Activated CD8-positive, alpha-beta T cell treated with anti-CD3 and anti-CD28 coated beads, Interleukin-2, amount 10 ng/mL, durations not matched to agents 7 days and 5 days (primary cell): Measurements from ENCODE around the gene TTC28. TPM values are rescaled to one million over a fixed set of nuclear protein-coding genes. Genes with fewer than 3 reads are reported as not detected.

Experiments used
- ATAC-seq: fragments of 150-1000 bp; cut with Tn5 transposase; one replicate; pipeline ENCODE4 v1.10.0; 2021; ENCODE audit warnings: moderate library complexity
- CTCF ChIA-PET: fragments of 350-600 bp; sonication (Branson Sonifier 250); formaldehyde crosslinking; loops from one replicate; lab custom pipeline; 2021; ENCODE audit warnings: antibody characterized with exemption; lab: Charles Lee
- POLR2A ChIA-PET: fragments of 350-600 bp; sonication (Branson Sonifier 250); formaldehyde crosslinking; loops from one replicate; lab custom pipeline; 2021; ENCODE audit warnings: antibody characterized with exemption; lab: Charles Lee
- DNase-seq: peaks from one replicate; pipeline ENCODE4 v3.0.0-alpha.2; 2020
- H3K27ac Mint-ChIP-seq: one replicate; pipeline ENCODE4 v1.8.0; 2021; ENCODE audit warnings: mild to moderate bottlenecking, mixed read lengths
- H3K27me3 Mint-ChIP-seq: one replicate; pipeline ENCODE4 v1.8.0; 2021; ENCODE audit warnings: low read depth, mixed read lengths
- H3K36me3 Mint-ChIP-seq: one replicate; pipeline ENCODE4 v1.8.0; 2021; ENCODE audit warnings: low read depth, mixed read lengths
- H3K4me1 Mint-ChIP-seq: one replicate; pipeline ENCODE4 v1.8.0; 2021; ENCODE audit warnings: low read depth, mixed read lengths
- H3K4me3 Mint-ChIP-seq: one replicate; pipeline ENCODE4 v1.8.0; 2021; ENCODE audit warnings: mild to moderate bottlenecking, mixed read lengths
- H3K9me3 Mint-ChIP-seq: one replicate; pipeline ENCODE4 v1.8.0; 2022; ENCODE audit warnings: mixed read lengths; ENCODE audit not compliant: insufficient read depth
- total RNA-seq, 2 experiments: library from RNA; stranded (reverse); gene quantifications; one replicate each; pipeline ENCODE4 v1.2.3, GENCODE V29; 2021

The TTC28 gene
- total RNA-seq, 2 experiments from 2014 or later, result 0.18 to 0.23 TPM

- DNase-seq, result no peak
- H3K27me3 Mint-ChIP-seq, result peaks cover 2% of the 10 kb centered on the region
- POLR2A ChIA-PET, result no interaction called here
- H3K27ac Mint-ChIP-seq, result no peak overlapping the region
- CTCF ChIA-PET, result interaction anchor here (0.7 kb wide), 1 partner anchor 93 kb away, joined by 3 read pairs; no protein-coding TSS in a partner anchor
- no peaks in the 10 kb centered on the region for H3K36me3 Mint-ChIP-seq
- H3K9me3 Mint-ChIP-seq, result no peaks in the 10 kb centered on the region
- ATAC-seq, result no peak
- no peaks in the 10 kb centered on the region for H3K4me1 Mint-ChIP-seq
- no peak overlapping the region for H3K4me3 Mint-ChIP-seq
Measured at GRCh38 chr22:28188178-28188879, 491.3 kb downstream of the TTC28 start.

- Mint-ChIP-seq H3K27me3 (peaks cover 2% of the 10 kb centered on the region), H3K4me3 (no peak overlapping the region), H3K4me1 (no peaks in the 10 kb centered on the region), H3K27ac (no peak overlapping the region), H3K9me3 (no peaks in the 10 kb centered on the region), H3K36me3 (no peaks in the 10 kb centered on the region)
- DNase-seq (no peak), ATAC-seq (no peak)
- CTCF ChIA-PET, result interaction anchor here (0.7 kb wide), 1 partner anchor 93 kb away, joined by 3 read pairs; no protein-coding TSS in a partner anchor
- POLR2A ChIA-PET, result no interaction called here
Measured at GRCh38 chr22:28187612-28188011, 492.0 kb downstream of the TTC28 start.

- CTCF ChIA-PET, result no interaction called here
Measured at GRCh38 chr22:28186641-28187040, 493.0 kb downstream of the TTC28 start.

GRCh38 chr22:28185130-28185529 is 494.5 kb downstream of the TTC28 start:
- no peaks in the 10 kb centered on the region for H3K4me1 Mint-ChIP-seq
- no peak overlapping the region for H3K4me3 Mint-ChIP-seq
- CTCF ChIA-PET, result no interaction called here
- DNase-seq (no peak), ATAC-seq (no peak)
- peaks cover 5% of the 10 kb centered on the region for H3K27me3 Mint-ChIP-seq
- H3K36me3 Mint-ChIP-seq, result no peaks in the 10 kb centered on the region
- POLR2A ChIA-PET, result no interaction called here
- H3K9me3 Mint-ChIP-seq, result no peaks in the 10 kb centered on the region
- H3K27ac Mint-ChIP-seq, result no peak overlapping the region

More at GRCh38 chr22:28186641-28187040, 493.0 kb downstream of the TTC28 start:
- H3K4me3 Mint-ChIP-seq, result no peak overlapping the region
- POLR2A ChIA-PET, result no interaction called here
- H3K9me3 Mint-ChIP-seq, result no peaks in the 10 kb centered on the region
- H3K27ac Mint-ChIP-seq, result no peak overlapping the region
- no peaks in the 10 kb centered on the region for H3K36me3 Mint-ChIP-seq
- no peaks in the 10 kb centered on the region for H3K4me1 Mint-ChIP-seq
- no peak for ATAC-seq
- no peak for DNase-seq
- peaks cover 3% of the 10 kb centered on the region for H3K27me3 Mint-ChIP-seq

- ATAC-seq (no peak), DNase-seq (no peak)
- Mint-ChIP-seq H3K27ac (no peak overlapping the region), H3K4me1 (no peaks in the 10 kb centered on the region), H3K27me3 (peaks cover 2% of the 10 kb centered on the region), H3K4me3 (no peak overlapping the region), H3K9me3 (no peaks in the 10 kb centered on the region), H3K36me3 (no peaks in the 10 kb centered on the region)
- POLR2A ChIA-PET, result no interaction called here
- CTCF ChIA-PET, result no interaction called here
Measured at GRCh38 chr22:28183078-28183860, 496.4 kb downstream of the TTC28 start.

- no peaks in the 10 kb centered on the region for H3K9me3 Mint-ChIP-seq
- ChIA-PET POLR2A (no interaction called here), CTCF (no interaction called here)
- no peak overlapping the region for H3K27ac Mint-ChIP-seq
- H3K4me3 Mint-ChIP-seq, result no peak overlapping the region
- ATAC-seq (no peak), DNase-seq (no peak)
- peaks cover 2% of the 10 kb centered on the region for H3K27me3 Mint-ChIP-seq
- no peaks in the 10 kb centered on the region for H3K4me1 Mint-ChIP-seq
- H3K36me3 Mint-ChIP-seq, result no peaks in the 10 kb centered on the region
Measured at GRCh38 chr22:28180804-28181731, 498.6 kb downstream of the TTC28 start.

- POLR2A ChIA-PET, result no interaction called here
- Mint-ChIP-seq H3K4me1 (no peaks in the 10 kb centered on the region), H3K36me3 (no peaks in the 10 kb centered on the region), H3K27me3 (peaks cover 2% of the 10 kb centered on the region), H3K9me3 (no peaks in the 10 kb centered on the region), H3K27ac (no peak overlapping the region), H3K4me3 (no peak overlapping the region)
- CTCF ChIA-PET, result no interaction called here
- ATAC-seq, result no peak
- no peak for DNase-seq
Measured at GRCh38 chr22:28179392-28179791, 500.2 kb downstream of the TTC28 start.

- no peaks in the 10 kb centered on the region for H3K36me3 Mint-ChIP-seq
- no peaks in the 10 kb centered on the region for H3K9me3 Mint-ChIP-seq
- no peaks in the 10 kb centered on the region for H3K4me1 Mint-ChIP-seq
- H3K27ac Mint-ChIP-seq, result no peak overlapping the region
- ATAC-seq, result no peak
- POLR2A ChIA-PET, result no interaction called here
- CTCF ChIA-PET, result interaction anchor here (0.7 kb wide), 1 partner anchor 59 kb away, joined by 3 read pairs; no protein-coding TSS in a partner anchor
- DNase-seq, result no peak
- H3K27me3 Mint-ChIP-seq, result no peaks in the 10 kb centered on the region
- no peak overlapping the region for H3K4me3 Mint-ChIP-seq
Measured at GRCh38 chr22:28175730-28176492, 503.7 kb downstream of the TTC28 start.

GRCh38 chr22:28174509-28174908 is 505.1 kb downstream of the TTC28 start:
- Mint-ChIP-seq H3K4me3 (no peak overlapping the region), H3K27me3 (no peaks in the 10 kb centered on the region), H3K9me3 (no peaks in the 10 kb centered on the region), H3K4me1 (no peaks in the 10 kb centered on the region), H3K27ac (no peak overlapping the region), H3K36me3 (no peaks in the 10 kb centered on the region)
- CTCF ChIA-PET, result no interaction called here
- DNase-seq (no peak), ATAC-seq (no peak)
- POLR2A ChIA-PET, result no interaction called here

GRCh38 chr22:28172892-28173670 is 506.6 kb downstream of the TTC28 start:
- Mint-ChIP-seq H3K4me1 (no peaks in the 10 kb centered on the region), H3K27ac (no peak overlapping the region), H3K4me3 (no peak overlapping the region), H3K9me3 (no peaks in the 10 kb centered on the region), H3K36me3 (no peaks in the 10 kb centered on the region), H3K27me3 (no peaks in the 10 kb centered on the region)
- ChIA-PET CTCF (no interaction called here), POLR2A (no interaction called here)
- DNase-seq, result no peak
- ATAC-seq, result no peak
